ENCODE measurements around the gene MIGA2.

- TF ChIP-seq POLR2A (IDR thresholded peaks at IDR 0.05) = no peak
- no peak for TF ChIP-seq CTCF (IDR thresholded peaks at IDR 0.05)
Observed at GRCh38 chr9:129118799-129119198, 82.4 kb downstream of the MIGA2 start.
